ENCODE measurements around the gene DNAJC18.

DNAJC18 gene

GRCh38 chr5:139360384-139360783, 78.9 kb downstream of the DNAJC18 start:
- DNase-seq = no peak

Data from islet precursor cell (in vitro differentiated cells).